Activated T-helper 17 cell treated with anti-CD3 and anti-CD28 coated beads, Interleukin-2, amount 50 U/mL, for 72 hours (primary cell): ENCODE measurements around the gene CXorf51B. TPM values are rescaled to one million over a fixed set of nuclear protein-coding genes. Genes with fewer than 3 reads are reported as not detected.
"Not testable (repeated sequence)": the region's sequence is repeated elsewhere in the genome, so short reads cannot be mapped to it uniquely, and the experiment has no call there.

Source experiments
- ATAC-seq: fragments of 150-1000 bp; cut with Tn5 transposase; replicated peaks from 2 replicates; pipeline ENCODE4 v1.10.0; 2021; ENCODE audit warnings: mild to moderate bottlenecking, moderate library complexity
- H3K27ac Mint-ChIP-seq: one replicate; pipeline ENCODE4 v1.8.0; 2022; ENCODE audit warnings: mixed read lengths
- H3K27me3 Mint-ChIP-seq: one replicate; pipeline ENCODE4 v1.8.0; 2022; ENCODE audit warnings: mixed read lengths
- H3K36me3 Mint-ChIP-seq: one replicate; pipeline ENCODE4 v1.8.0; 2022; ENCODE audit warnings: low read depth, mild to moderate bottlenecking, mixed read lengths
- H3K4me1 Mint-ChIP-seq: one replicate; pipeline ENCODE4 v1.8.0; 2022; ENCODE audit warnings: mixed read lengths
- H3K4me3 Mint-ChIP-seq: one replicate; pipeline ENCODE4 v1.8.0; 2022; ENCODE audit warnings: mild to moderate bottlenecking, mixed read lengths
- H3K9me3 Mint-ChIP-seq: one replicate; pipeline ENCODE4 v1.8.0; 2022; ENCODE audit warnings: mixed read lengths
- total RNA-seq, 2 donors: library from RNA; stranded (reverse); gene quantifications; one replicate each; pipeline ENCODE4 v1.2.3, GENCODE V29; 2022

Gene CXorf51B
- not detected for total RNA-seq

DNA sequence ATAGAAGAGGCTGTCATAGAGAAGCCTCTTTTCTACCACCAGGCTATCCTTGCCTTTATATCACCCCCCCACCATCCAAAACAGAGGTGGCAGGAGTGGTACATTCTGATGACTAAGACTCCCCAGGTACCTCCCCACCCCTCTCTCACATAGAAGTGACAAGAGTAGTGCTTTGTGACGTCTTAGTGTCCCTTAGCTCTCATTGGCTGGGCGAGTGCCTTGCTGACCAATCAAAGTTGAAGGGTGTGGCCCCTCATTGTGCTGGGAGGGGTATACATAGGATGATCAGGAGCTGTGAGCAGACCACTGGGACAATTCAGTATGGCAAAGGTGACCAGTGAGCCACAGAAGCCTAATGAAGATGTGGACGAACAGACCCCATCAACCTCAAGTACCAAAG, at the start of gene CXorf51B:
Gene CXorf51B, plus strand, starts transcription at position 301 of the 400 bp plus-strand sequence. Its CDS starts 21 bp downstream, at position 322.
- H3K4me1 Mint-ChIP-seq, H3K9me3 Mint-ChIP-seq, H3K27me3 Mint-ChIP-seq, H3K36me3 Mint-ChIP-seq, H3K27ac Mint-ChIP-seq, H3K4me3 Mint-ChIP-seq, ATAC-seq: not testable (repeated sequence)

DNA sequence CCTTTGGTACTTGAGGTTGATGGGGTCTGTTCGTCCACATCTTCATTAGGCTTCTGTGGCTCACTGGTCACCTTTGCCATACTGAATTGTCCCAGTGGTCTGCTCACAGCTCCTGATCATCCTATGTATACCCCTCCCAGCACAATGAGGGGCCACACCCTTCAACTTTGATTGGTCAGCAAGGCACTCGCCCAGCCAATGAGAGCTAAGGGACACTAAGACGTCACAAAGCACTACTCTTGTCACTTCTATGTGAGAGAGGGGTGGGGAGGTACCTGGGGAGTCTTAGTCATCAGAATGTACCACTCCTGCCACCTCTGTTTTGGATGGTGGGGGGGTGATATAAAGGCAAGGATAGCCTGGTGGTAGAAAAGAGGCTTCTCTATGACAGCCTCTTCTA, 5.1 kb downstream of the CXorf51B start, which contains the start of gene CXorf51A:
Gene CXorf51A, minus strand, starts transcription at position 101 of the 400 bp plus-strand sequence. Its CDS starts 21 bp downstream, at position 80.
- H3K27ac Mint-ChIP-seq, H3K27me3 Mint-ChIP-seq, H3K4me3 Mint-ChIP-seq: not testable (repeated sequence)

DNA sequence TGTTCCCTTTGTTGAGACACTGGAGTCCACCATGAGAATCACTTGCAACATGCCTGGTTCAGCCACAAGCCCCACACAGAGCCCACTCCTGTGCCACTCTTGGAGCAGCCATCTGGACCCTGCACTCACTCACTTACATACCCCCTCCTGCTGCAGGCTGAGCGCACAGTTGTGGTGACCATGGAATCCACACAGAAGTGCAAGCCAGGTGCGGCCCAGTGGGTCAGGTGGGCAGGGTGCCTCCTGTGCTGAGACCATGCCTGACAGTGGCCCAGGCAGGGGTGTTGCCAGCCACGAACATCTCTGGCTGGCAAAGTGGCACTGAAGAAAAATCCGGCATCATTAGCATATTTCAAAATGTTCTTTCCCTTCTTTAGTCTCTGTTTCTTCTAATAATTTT, 22.4 kb downstream of the CXorf51B start:
- Mint-ChIP-seq H3K36me3 (no peaks in the 10 kb centered on the region), H3K9me3 (no peaks in the 10 kb centered on the region), H3K4me1 (no peaks in the 10 kb centered on the region), H3K4me3 (no peak overlapping the region), H3K27me3 (no peaks in the 10 kb centered on the region), H3K27ac (no peak overlapping the region)
- no peak for ATAC-seq

More for the DNA sequence above, 5.1 kb downstream of the CXorf51B start, which contains the start of gene CXorf51A:
- not testable (repeated sequence) for H3K9me3 Mint-ChIP-seq, H3K4me1 Mint-ChIP-seq, H3K36me3 Mint-ChIP-seq, ATAC-seq

DNA sequence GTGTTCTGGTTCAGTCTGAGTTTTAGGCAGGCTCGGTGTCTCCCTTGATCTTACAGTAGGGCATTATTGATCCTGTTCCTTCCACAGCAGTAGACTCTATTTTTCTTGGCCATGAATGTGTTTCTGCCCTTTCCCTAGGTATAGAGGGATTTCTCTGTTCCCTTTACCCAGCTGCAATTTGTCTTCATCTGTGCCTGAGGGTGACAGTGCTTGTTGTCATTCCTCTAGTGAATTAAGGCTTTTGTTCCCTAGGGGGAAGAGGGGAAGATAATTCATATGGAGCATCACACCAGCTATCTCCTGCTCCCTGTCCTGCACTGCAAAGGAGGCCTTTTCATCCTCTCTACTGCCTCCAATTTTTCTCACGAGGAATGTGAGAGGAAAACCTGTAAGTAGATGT, 44.7 kb downstream of the CXorf51B start:
- Mint-ChIP-seq H3K4me1 (no peaks in the 10 kb centered on the region), H3K27me3 (no peaks in the 10 kb centered on the region), H3K27ac (no peak overlapping the region)

More for the DNA sequence above, 44.7 kb downstream of the CXorf51B start:
- Mint-ChIP-seq H3K9me3 (peaks cover 6% of the 10 kb centered on the region), H3K4me3 (no peak overlapping the region), H3K36me3 (no peaks in the 10 kb centered on the region)
- no peak for ATAC-seq

Other genes starting within 250 kb of the CXorf51B start
- gene CXorf51A, start 5.0 kb downstream of the CXorf51B start, total RNA-seq = not detected